PFSK-1 (cell line): ENCODE results near the gene MBOAT2.

Experiments
- POLR2AphosphoS5 ChIP-seq: IDR thresholded peaks from 2 replicates; pipeline ENCODE4 v1.6.1; 2012; ENCODE audit warnings: low read depth, mild to moderate bottlenecking, control low read depth, low read length, moderate library complexity
- SIN3A ChIP-seq: IDR thresholded peaks from 2 replicates; pipeline ENCODE4 v1.6.1; 2012; ENCODE audit warnings: mild to moderate bottlenecking, low read length, moderate library complexity, borderline replicate concordance; ENCODE audit not compliant: insufficient read depth
- TAF1 ChIP-seq: IDR thresholded peaks from 2 replicates; pipeline ENCODE4 v1.6.1; 2012; ENCODE audit warnings: low read length, control low read depth, borderline replicate concordance; ENCODE audit not compliant: insufficient read depth
- TF ChIP-seq, protein P1 (sequence below), 2 experiments: IDR thresholded peaks; 2 replicates each; pipeline versions ENCODE4 v1.6.1 to v1.8.0; 2011 to 2012; ENCODE audit warnings: low read depth in 2 of 2, low read length in 2 of 2, control low read depth in 1 of 2, inconsistent platforms in 1 of 2, mild to moderate bottlenecking in 1 of 2, moderate library complexity in 1 of 2; ENCODE audit not compliant: insufficient read depth in 1 of 2

DNA sequence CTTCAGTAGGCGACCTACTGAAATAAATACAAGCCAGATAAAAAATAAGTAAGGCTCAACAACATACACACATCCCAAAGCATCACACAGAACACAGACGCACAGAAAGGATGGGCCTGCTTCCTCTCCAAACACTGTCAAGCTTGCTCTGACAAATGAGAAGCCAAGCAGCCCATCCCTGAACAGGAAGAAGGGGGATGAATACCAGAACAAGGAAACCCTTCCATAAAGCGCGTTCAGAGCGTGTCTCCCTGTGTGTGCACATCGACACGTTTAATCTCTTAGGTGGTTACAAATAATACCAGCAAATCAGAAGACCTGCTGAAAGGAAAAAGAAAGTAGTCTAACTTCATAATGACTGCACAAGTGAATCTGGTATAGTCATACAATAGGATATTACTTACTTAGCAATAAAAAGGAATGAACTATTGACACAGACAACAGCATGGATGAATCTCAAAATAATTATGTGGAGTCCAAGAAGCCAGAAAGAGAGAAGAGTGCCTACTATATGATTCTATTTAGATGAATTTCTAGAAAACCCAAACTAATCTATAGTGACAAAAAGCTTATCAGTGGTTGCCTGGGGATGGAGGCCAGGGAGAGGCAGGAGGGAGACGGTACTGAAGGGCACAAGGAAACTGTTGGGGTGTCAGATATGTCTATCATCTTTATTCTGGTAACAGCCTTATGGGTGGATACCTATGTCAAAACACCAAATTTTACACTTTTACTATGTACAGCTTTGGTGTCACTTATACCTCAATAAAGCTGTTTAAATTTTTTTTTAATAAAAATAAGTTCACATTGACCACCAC is 26.8 kb downstream of the MBOAT2 start:
- no peak for TF ChIP-seq TAF1
- no peak for TF ChIP-seq POLR2AphosphoS5
- TF ChIP-seq SIN3A = no peak
- TF ChIP-seq, protein P1, sequence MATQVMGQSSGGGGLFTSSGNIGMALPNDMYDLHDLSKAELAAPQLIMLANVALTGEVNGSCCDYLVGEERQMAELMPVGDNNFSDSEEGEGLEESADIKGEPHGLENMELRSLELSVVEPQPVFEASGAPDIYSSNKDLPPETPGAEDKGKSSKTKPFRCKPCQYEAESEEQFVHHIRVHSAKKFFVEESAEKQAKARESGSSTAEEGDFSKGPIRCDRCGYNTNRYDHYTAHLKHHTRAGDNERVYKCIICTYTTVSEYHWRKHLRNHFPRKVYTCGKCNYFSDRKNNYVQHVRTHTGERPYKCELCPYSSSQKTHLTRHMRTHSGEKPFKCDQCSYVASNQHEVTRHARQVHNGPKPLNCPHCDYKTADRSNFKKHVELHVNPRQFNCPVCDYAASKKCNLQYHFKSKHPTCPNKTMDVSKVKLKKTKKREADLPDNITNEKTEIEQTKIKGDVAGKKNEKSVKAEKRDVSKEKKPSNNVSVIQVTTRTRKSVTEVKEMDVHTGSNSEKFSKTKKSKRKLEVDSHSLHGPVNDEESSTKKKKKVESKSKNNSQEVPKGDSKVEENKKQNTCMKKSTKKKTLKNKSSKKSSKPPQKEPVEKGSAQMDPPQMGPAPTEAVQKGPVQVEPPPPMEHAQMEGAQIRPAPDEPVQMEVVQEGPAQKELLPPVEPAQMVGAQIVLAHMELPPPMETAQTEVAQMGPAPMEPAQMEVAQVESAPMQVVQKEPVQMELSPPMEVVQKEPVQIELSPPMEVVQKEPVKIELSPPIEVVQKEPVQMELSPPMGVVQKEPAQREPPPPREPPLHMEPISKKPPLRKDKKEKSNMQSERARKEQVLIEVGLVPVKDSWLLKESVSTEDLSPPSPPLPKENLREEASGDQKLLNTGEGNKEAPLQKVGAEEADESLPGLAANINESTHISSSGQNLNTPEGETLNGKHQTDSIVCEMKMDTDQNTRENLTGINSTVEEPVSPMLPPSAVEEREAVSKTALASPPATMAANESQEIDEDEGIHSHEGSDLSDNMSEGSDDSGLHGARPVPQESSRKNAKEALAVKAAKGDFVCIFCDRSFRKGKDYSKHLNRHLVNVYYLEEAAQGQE (IDR thresholded peaks at IDR 0.05; ENCODE audit: insufficient read depth in 1 of 2, low read depth in 2 of 2, low read length in 2 of 2) = no peak
